HEK293T (cell line): Measurements from ENCODE around the gene CD177.

Experiments
- CTCF ChIA-PET: fragments of 350-600 bp; formaldehyde crosslinking; extraction: SDS; loops from one replicate; lab custom pipeline; 2021; ENCODE audit warnings: antibody characterized with exemption, inconsistent platforms; lab: Yijun Ruan, JAX
- POLR2A ChIA-PET: fragments of 350-600 bp; formaldehyde crosslinking; extraction: SDS; loops from one replicate; lab custom pipeline; 2020; ENCODE audit warnings: antibody characterized with exemption, inconsistent platforms; lab: Yijun Ruan, JAX
- DNase-seq: peaks from one replicate; pipeline ENCODE4 v3.0.0; 2012; ENCODE audit warnings: mixed read lengths; ENCODE audit errors: extremely low spot score
- ARNT ChIP-seq: fragments of 450-650 bp; IDR thresholded peaks from 2 replicates; pipeline ENCODE4 v1.6.1; 2017; ENCODE audit warnings: mild to moderate bottlenecking
- BHLHE40 ChIP-seq: fragments of 450-650 bp; IDR thresholded peaks from 2 replicates; pipeline ENCODE4 v1.6.1; 2016; ENCODE audit warnings: mild to moderate bottlenecking, moderate library complexity, borderline replicate concordance
- CTBP1 ChIP-seq: fragments of 450-650 bp; IDR thresholded peaks from 2 replicates; pipeline ENCODE4 v1.6.1; 2016; ENCODE audit warnings: borderline replicate concordance
- ELF4 ChIP-seq: fragments of 450-650 bp; IDR thresholded peaks from 2 replicates; pipeline ENCODE4 v1.6.1; 2017; ENCODE audit warnings: antibody characterized with exemption
- FOXA1 ChIP-seq: fragments of 450-650 bp; IDR thresholded peaks from 2 replicates; pipeline ENCODE4 v1.6.1; 2016; ENCODE audit warnings: mild to moderate bottlenecking
- FOXK2 ChIP-seq: fragments of 450-650 bp; IDR thresholded peaks from 2 replicates; pipeline ENCODE4 v1.6.1; 2016; ENCODE audit warnings: mild to moderate bottlenecking
- FOXM1 ChIP-seq: fragments of 450-650 bp; IDR thresholded peaks from 2 replicates; pipeline ENCODE4 v1.6.1; 2017; ENCODE audit warnings: mild to moderate bottlenecking, borderline replicate concordance
- HDGF ChIP-seq: fragments of 450-650 bp; IDR thresholded peaks from 2 replicates; pipeline ENCODE4 v1.6.1; 2017; ENCODE audit warnings: antibody characterized with exemption, borderline replicate concordance
- L3MBTL2 ChIP-seq: fragments of 450-650 bp; conservative IDR thresholded peaks from 2 replicates; pipeline ENCODE4 v1.6.1; 2016; ENCODE audit warnings: mild to moderate bottlenecking
- LEF1 ChIP-seq: fragments of 450-650 bp; IDR thresholded peaks from 2 replicates; pipeline ENCODE4 v1.6.1; 2017; ENCODE audit warnings: mild to moderate bottlenecking, borderline replicate concordance
- NFRKB ChIP-seq: fragments of 450-650 bp; IDR thresholded peaks from 2 replicates; pipeline ENCODE4 v1.6.1; 2016; ENCODE audit warnings: mild to moderate bottlenecking, moderate library complexity
- SP1 ChIP-seq: fragments of 450-650 bp; IDR thresholded peaks from 2 replicates; pipeline ENCODE4 v1.6.1; 2017
- SUZ12 ChIP-seq: fragments of 450-650 bp; IDR thresholded peaks from 2 replicates; pipeline ENCODE4 v1.6.1; 2016; ENCODE audit warnings: mild to moderate bottlenecking
- TARDBP ChIP-seq: fragments of 450-650 bp; IDR thresholded peaks from 2 replicates; pipeline ENCODE4 v1.6.1; 2016
- ZNF384 ChIP-seq: fragments of 450-650 bp; IDR thresholded peaks from 2 replicates; pipeline ENCODE4 v1.6.1; 2016
- TF ChIP-seq, protein P1 (sequence below): fragments of 450-650 bp; IDR thresholded peaks from 2 replicates; pipeline ENCODE4 v1.6.1; 2016

The CD177 gene

GRCh38 chr19:43310221-43310620, 43.3 kb upstream of the CD177 start:
- POLR2A ChIA-PET = no interaction called here
- no peak for DNase-seq
- CTCF ChIA-PET = interaction anchor here (0.8 to 1.7 kb wide), 3 partner anchors 23 to 122 kb away, joined by 3 to 8 read pairs (median 5); no protein-coding TSS in a partner anchor
- TF ChIP-seq, protein P1, sequence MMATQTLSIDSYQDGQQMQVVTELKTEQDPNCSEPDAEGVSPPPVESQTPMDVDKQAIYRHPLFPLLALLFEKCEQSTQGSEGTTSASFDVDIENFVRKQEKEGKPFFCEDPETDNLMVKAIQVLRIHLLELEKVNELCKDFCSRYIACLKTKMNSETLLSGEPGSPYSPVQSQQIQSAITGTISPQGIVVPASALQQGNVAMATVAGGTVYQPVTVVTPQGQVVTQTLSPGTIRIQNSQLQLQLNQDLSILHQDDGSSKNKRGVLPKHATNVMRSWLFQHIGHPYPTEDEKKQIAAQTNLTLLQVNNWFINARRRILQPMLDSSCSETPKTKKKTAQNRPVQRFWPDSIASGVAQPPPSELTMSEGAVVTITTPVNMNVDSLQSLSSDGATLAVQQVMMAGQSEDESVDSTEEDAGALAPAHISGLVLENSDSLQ = no peak
- TF ChIP-seq ELF4 = no peak
- no peak for TF ChIP-seq SUZ12
- no peak for TF ChIP-seq FOXK2
- TF ChIP-seq CTBP1 = no peak
- TF ChIP-seq FOXA1 = no peak
- no peak for TF ChIP-seq FOXM1
- no peak for TF ChIP-seq LEF1
- TF ChIP-seq NFRKB = no peak
- no peak for TF ChIP-seq L3MBTL2
- no peak for TF ChIP-seq ZNF384
- no peak for TF ChIP-seq ARNT
- TF ChIP-seq TARDBP = no peak
- TF ChIP-seq SP1 = no peak
- no peak for TF ChIP-seq BHLHE40
- no peak for TF ChIP-seq HDGF

GRCh38 chr19:43311256-43311655, 42.2 kb upstream of the CD177 start:
- POLR2A ChIA-PET = no interaction called here
- DNase-seq = no peak
- CTCF ChIA-PET = interaction anchor here (0.6 to 1.7 kb wide), 4 partner anchors 13 to 104 kb away, joined by 3 to 8 read pairs (median 4); no protein-coding TSS in a partner anchor
- TF ChIP-seq FOXA1 (no peak), BHLHE40 (no peak), FOXK2 (no peak)

DNA sequence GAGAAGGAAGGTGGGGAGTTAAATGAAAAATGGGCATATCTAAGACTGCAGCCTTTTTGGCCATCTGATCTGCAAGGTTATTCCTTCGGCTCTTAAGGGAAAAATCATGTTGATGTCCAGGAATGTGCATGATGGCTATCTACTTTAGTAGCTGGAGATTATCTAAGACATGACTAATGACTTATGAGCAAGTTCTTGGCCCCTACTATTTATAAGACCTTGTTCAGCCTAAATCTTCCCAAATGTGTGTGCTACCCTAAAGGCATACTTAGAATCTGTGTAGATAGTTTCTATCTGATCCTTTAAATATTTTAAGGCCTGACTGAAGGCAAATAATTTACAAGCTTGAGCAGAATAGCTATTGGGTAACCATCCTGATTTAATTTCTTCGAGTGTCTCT, 41.8 kb upstream of the CD177 start:
- TF ChIP-seq FOXA1 = no peak
- no peak for TF ChIP-seq NFRKB
- TF ChIP-seq FOXM1 = no peak
- TF ChIP-seq ZNF384 = no peak
- CTCF ChIA-PET = interaction anchor here (0.6 to 1.5 kb wide), 4 partner anchors 13 to 209 kb away, joined by 3 to 8 read pairs (median 4); no protein-coding TSS in a partner anchor
- no peak for DNase-seq
- POLR2A ChIA-PET = no interaction called here

GRCh38 chr19:43313711-43314495, 39.6 kb upstream of the CD177 start:
- no peak for TF ChIP-seq LEF1
- no peak for TF ChIP-seq NFRKB
- no peak for TF ChIP-seq TARDBP
- TF ChIP-seq SUZ12 = no peak
- TF ChIP-seq, protein P1 = no peak
- no peak for TF ChIP-seq SP1
- TF ChIP-seq HDGF = no peak
- no peak for TF ChIP-seq L3MBTL2
- no peak for TF ChIP-seq BHLHE40
- no peak for TF ChIP-seq ELF4
- no peak for TF ChIP-seq FOXK2
- no peak for TF ChIP-seq CTBP1
- no peak for TF ChIP-seq ARNT
- TF ChIP-seq FOXM1 = no peak
- TF ChIP-seq ZNF384 = no peak
- TF ChIP-seq FOXA1 = no peak
- ChIA-PET CTCF (no interaction called here), POLR2A (no interaction called here)
- DNase-seq = no peak

DNA sequence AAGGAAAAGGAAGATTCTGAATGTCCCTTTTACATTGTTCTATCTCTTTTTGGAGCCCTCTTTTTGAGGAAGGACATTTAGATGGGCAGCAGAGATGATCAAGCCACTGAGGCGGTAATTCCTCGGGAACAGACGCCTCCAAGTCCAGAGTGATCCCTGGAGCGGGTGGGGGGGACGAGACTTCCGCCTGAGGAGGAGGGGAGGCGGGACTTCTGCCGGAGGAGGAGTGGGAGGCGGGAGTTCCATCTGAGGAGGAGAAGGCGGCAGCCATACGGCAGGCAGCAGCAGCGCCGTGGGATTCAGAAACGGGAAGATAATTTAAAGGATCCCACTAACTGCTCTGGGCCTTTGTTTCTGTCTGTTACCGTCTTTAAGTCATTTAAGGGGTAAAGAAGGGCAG, 37.6 kb upstream of the CD177 start:
- CTCF ChIA-PET = no interaction called here
- no peak for DNase-seq
- POLR2A ChIA-PET = no interaction called here

More for the DNA sequence above, 37.6 kb upstream of the CD177 start:
- TF ChIP-seq FOXK2 (no peak), ARNT (no peak), HDGF (no peak), FOXM1 (no peak), NFRKB (no peak), ZNF384 (no peak), L3MBTL2 (no peak), CTBP1 (no peak), TARDBP (no peak), ELF4 (no peak), FOXA1 (no peak), SUZ12 (no peak), LEF1 (no peak), BHLHE40 (no peak)
- TF ChIP-seq, protein P1 = no peak
